HCT116 (cell line): Measurements from ENCODE around the gene DNAH9. TPM values are rescaled to one million over a fixed set of nuclear protein-coding genes. Genes with fewer than 3 reads are reported as not detected.

Experiments used
- ATAC-seq: fragments of 200-7000 bp; cut with Tn5 transposase; 2 replicates; pipeline ENCODE4 v1.9.1; 2020; ENCODE audit warnings: mild to moderate bottlenecking, moderate library complexity
- BruUV-seq: library from RNA; stranded (reverse); fragments of 400-500 nt; replicated peaks from 2 replicates; lab custom pipeline; 2021; lab: Mats Ljungman, UMichigan
- CTCF ChIA-PET: fragments of 300-600 bp; sonication (Branson Sonifier 250); formaldehyde crosslinking; loops from one replicate; lab custom pipeline; 2021; ENCODE audit warnings: antibody characterized with exemption; lab: Charles Lee
- POLR2A ChIA-PET: fragments of 300-600, 350-600 bp; sonication (Branson Sonifier 250); formaldehyde crosslinking; loops from one replicate; lab custom pipeline; 2021; ENCODE audit warnings: antibody characterized with exemption; lab: Charles Lee
- RAD21 ChIA-PET, 2 experiments: fragments of 300-600 bp; sonication (Branson Sonifier 250); formaldehyde crosslinking; loops; one replicate each; lab custom pipeline; 2023; ENCODE audit warnings: low total read pairs in 2 of 2; ENCODE audit not compliant: uncharacterized antibody in 2 of 2, unreplicated experiment in 2 of 2, low non-redundant PET in 1 of 2; lab: Charles Lee
- DNase-seq: peaks from one replicate; pipeline ENCODE4 v3.0.0-alpha.2; 2010; ENCODE audit warnings: low read depth, low spot score
- H2AFZ ChIP-seq: fragments of 200-600 bp; shearing (Covaris generic), sonication (generic); 2 replicates; pipeline ENCODE4 v1.6.1; 2017; ENCODE audit warnings: low read depth, mixed run types, mixed read lengths, antibody characterized with exemption, low read length; ENCODE audit not compliant: poor library complexity, severe bottlenecking
- H3K27ac ChIP-seq: 2 replicates; pipeline ENCODE4 v1.5.1; 2012; ENCODE audit warnings: low read depth, low read length
- H3K27me3 ChIP-seq: fragments of 200-600 bp; sonication (generic); 2 replicates; pipeline ENCODE4 v1.6.1; 2016; ENCODE audit warnings: mixed run types, low read length, mixed read lengths; ENCODE audit not compliant: insufficient read depth
- H3K36me3 ChIP-seq, 2 experiments: fragments of 200-500 bp in 1 of 2; fragments of 200-600 bp in 1 of 2; sonication (Bioruptor generic) in 1 of 2; sonication (generic) in 1 of 2; 2 replicates each; pipeline versions ENCODE4 v1.5.1 to v1.6.1; 2014 to 2016; ENCODE audit warnings: low read length in 2 of 2, inconsistent platforms in 1 of 2, mixed read lengths in 1 of 2, mixed run types in 1 of 2; ENCODE audit not compliant: insufficient read depth in 2 of 2, control insufficient read depth in 1 of 2
- H3K4me1 ChIP-seq, 2 experiments: fragments of 200-600 bp in 1 of 2; sonication (generic) in 1 of 2; 2 replicates each; pipeline versions ENCODE4 v1.5.1 to v1.6.1; 2012 to 2017; ENCODE audit warnings: low read length in 2 of 2, inconsistent platforms in 1 of 2, mild to moderate bottlenecking in 1 of 2, mixed read lengths in 1 of 2, mixed run types in 1 of 2, moderate library complexity in 1 of 2; ENCODE audit not compliant: insufficient read depth in 2 of 2, control insufficient read depth in 1 of 2
- H3K4me2 ChIP-seq: fragments of 200-600 bp; sonication (generic); 2 replicates; pipeline ENCODE4 v1.6.1; 2017; ENCODE audit warnings: mixed run types, low read length, mixed read lengths
- H3K4me3 ChIP-seq, 2 experiments: fragments of 200-600 bp in 1 of 2; sonication (generic) in 1 of 2; replicated peaks in 1 of 2; 2 replicates each; pipeline ENCODE4 v1.5.1; 2011 to 2016; ENCODE audit warnings: low read length in 2 of 2, control low read depth in 1 of 2, low read depth in 1 of 2, mild to moderate bottlenecking in 1 of 2, mixed read lengths in 1 of 2, mixed run types in 1 of 2
- H3K79me2 ChIP-seq: fragments of 200-600 bp; sonication (generic); 2 replicates; pipeline ENCODE4 v1.6.1; 2017; ENCODE audit warnings: mild to moderate bottlenecking, mixed run types, low read length, moderate library complexity, mixed read lengths; ENCODE audit not compliant: insufficient read depth
- H3K9ac ChIP-seq: fragments of 200-600 bp; sonication (generic); 2 replicates; pipeline ENCODE4 v1.6.1; 2016; ENCODE audit warnings: low read length, mixed read lengths
- H3K9me2 ChIP-seq: fragments of 200-600 bp; sonication (generic), shearing (Covaris generic); 2 replicates; pipeline ENCODE4 v1.6.1; 2017; ENCODE audit warnings: mixed run types, mild to moderate bottlenecking, moderate library complexity; ENCODE audit not compliant: insufficient read depth
- H3K9me3 ChIP-seq, 2 experiments: fragments of 200-500 bp in 1 of 2; fragments of 200-600 bp in 1 of 2; sonication (Bioruptor generic) in 1 of 2; sonication (generic) in 1 of 2; 2 replicates each; pipeline ENCODE4 v1.6.1; 2014 to 2017; ENCODE audit warnings: low read length in 2 of 2, mixed read lengths in 2 of 2, inconsistent platforms in 1 of 2, low read depth in 1 of 2, mild to moderate bottlenecking in 1 of 2, mixed run types in 1 of 2, moderate library complexity in 1 of 2; ENCODE audit not compliant: control insufficient read depth in 1 of 2, insufficient read depth in 1 of 2
- H4K20me1 ChIP-seq: fragments of 200-600 bp; sonication (generic), shearing (Covaris generic); 2 replicates; pipeline ENCODE4 v1.6.1; 2017; ENCODE audit warnings: mixed run types, mild to moderate bottlenecking, moderate library complexity; ENCODE audit not compliant: insufficient read depth
- CBX3 ChIP-seq: IDR thresholded peaks from 2 replicates; pipeline ENCODE4 v1.6.1; 2012; ENCODE audit warnings: low read depth
- EGR1 ChIP-seq: IDR thresholded peaks from 2 replicates; pipeline ENCODE4 v1.6.1; 2012; ENCODE audit warnings: low read depth
- EZH2phosphoT487 ChIP-seq: fragments of 200-600 bp; IDR thresholded peaks from 2 replicates; pipeline ENCODE4 v1.6.1; 2018; ENCODE audit warnings: antibody characterized with exemption, borderline replicate concordance
- FOSL1 ChIP-seq: IDR thresholded peaks from 2 replicates; pipeline ENCODE4 v1.6.1; 2012; ENCODE audit warnings: low read depth
- JUND ChIP-seq: IDR thresholded peaks from 2 replicates; pipeline ENCODE4 v1.6.1; 2012
- POLR2AphosphoS5 ChIP-seq: IDR thresholded peaks from 2 replicates; pipeline ENCODE4 v1.6.1; 2011; ENCODE audit warnings: mild to moderate bottlenecking, low read depth, low read length, moderate library complexity
- RAD21 ChIP-seq: IDR thresholded peaks from 2 replicates; pipeline ENCODE4 v1.6.1; 2012; ENCODE audit warnings: low read depth, mild to moderate bottlenecking
- SIN3A ChIP-seq: IDR thresholded peaks from 2 replicates; pipeline ENCODE4 v1.6.1; 2012; ENCODE audit warnings: low read depth
- SP1 ChIP-seq: IDR thresholded peaks from 2 replicates; pipeline ENCODE4 v1.6.1; 2012; ENCODE audit warnings: low read depth
- SRF ChIP-seq: IDR thresholded peaks from 2 replicates; pipeline ENCODE4 v1.6.1; 2012; ENCODE audit warnings: low read depth
- TCF7L2 ChIP-seq: IDR thresholded peaks from 2 replicates; pipeline ENCODE4 v1.7.0; 2011; ENCODE audit warnings: borderline replicate concordance, inconsistent platforms; ENCODE audit not compliant: insufficient read depth, insufficient read length; ENCODE audit errors: extremely low read depth
- intact Hi-C: fragments of 100-400 bp; cut with micrococcal nuclease; formaldehyde crosslinking; loops from 2 replicates; pipeline ENCODE4 v1.10.0; 2022
- total RNA-seq: library from RNA; stranded (reverse); gene quantifications from one replicate; pipeline ENCODE4 v1.2.1, GENCODE V29; 2021; ENCODE audit not compliant: unreplicated experiment
- TF ChIP-seq, protein P1 (sequence below): IDR thresholded peaks from 2 replicates; pipeline ENCODE4 v1.6.1; 2011; ENCODE audit warnings: mild to moderate bottlenecking, low read length, moderate library complexity; ENCODE audit not compliant: insufficient replicate concordance; ENCODE audit errors: extremely low read depth
- TF ChIP-seq, protein P2 (sequence below): IDR thresholded peaks from 2 replicates; pipeline ENCODE4 v1.6.1; 2012
- TF ChIP-seq, protein P3 (sequence below), 3 experiments: fragments of 200-600 bp in 1 of 3; sonication (generic) in 1 of 3; IDR thresholded peaks in 2 of 3; conservative IDR thresholded peaks in 1 of 3; 2 replicates each; pipeline ENCODE4 v1.5.1; 2012 to 2017; ENCODE audit warnings: low read depth in 2 of 3, low read length in 2 of 3, antibody characterized with exemption in 1 of 3, borderline replicate concordance in 1 of 3, control low read depth in 1 of 3, mild to moderate bottlenecking in 1 of 3, mixed read lengths in 1 of 3, mixed run types in 1 of 3, moderate library complexity in 1 of 3; ENCODE audit not compliant: insufficient read depth in 1 of 3
- TF ChIP-seq, protein P4 (sequence below): IDR thresholded peaks from 2 replicates; pipeline ENCODE4 v1.6.1; 2012; ENCODE audit warnings: low read depth

Gene DNAH9
- total RNA-seq, 1 experiment from 2014 or later: not detected

DNA sequence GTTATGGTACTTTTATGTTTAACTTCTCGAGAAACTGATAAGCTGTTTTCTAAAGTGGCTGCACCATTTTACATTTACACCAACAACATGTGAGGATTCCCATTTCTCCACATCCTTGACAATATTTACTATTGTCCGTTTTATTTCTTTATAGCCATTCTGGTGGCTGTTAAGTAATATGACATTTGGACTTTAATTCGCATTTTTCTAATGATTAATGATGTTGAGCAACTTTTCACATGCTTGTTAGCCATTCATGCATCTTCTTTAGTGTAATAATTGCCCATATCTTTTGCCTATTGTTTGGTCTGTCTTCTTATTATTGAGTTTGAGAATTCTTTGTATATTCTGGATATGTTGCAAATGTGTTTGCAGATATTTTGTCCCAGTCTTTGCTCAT is 114.2 kb downstream of the DNAH9 start:
- DNase-seq: no peak
- no peak for TF ChIP-seq TCF7L2
- no peak for TF ChIP-seq POLR2AphosphoS5
- TF ChIP-seq FOSL1: no peak
- no peak for TF ChIP-seq EGR1
- TF ChIP-seq, protein P1, sequence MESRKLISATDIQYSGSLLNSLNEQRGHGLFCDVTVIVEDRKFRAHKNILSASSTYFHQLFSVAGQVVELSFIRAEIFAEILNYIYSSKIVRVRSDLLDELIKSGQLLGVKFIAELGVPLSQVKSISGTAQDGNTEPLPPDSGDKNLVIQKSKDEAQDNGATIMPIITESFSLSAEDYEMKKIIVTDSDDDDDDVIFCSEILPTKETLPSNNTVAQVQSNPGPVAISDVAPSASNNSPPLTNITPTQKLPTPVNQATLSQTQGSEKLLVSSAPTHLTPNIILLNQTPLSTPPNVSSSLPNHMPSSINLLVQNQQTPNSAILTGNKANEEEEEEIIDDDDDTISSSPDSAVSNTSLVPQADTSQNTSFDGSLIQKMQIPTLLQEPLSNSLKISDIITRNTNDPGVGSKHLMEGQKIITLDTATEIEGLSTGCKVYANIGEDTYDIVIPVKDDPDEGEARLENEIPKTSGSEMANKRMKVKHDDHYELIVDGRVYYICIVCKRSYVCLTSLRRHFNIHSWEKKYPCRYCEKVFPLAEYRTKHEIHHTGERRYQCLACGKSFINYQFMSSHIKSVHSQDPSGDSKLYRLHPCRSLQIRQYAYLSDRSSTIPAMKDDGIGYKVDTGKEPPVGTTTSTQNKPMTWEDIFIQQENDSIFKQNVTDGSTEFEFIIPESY: no peak
- TF ChIP-seq RAD21: no peak
- no peak for TF ChIP-seq SIN3A
- TF ChIP-seq SRF: no peak
- TF ChIP-seq, protein P2, sequence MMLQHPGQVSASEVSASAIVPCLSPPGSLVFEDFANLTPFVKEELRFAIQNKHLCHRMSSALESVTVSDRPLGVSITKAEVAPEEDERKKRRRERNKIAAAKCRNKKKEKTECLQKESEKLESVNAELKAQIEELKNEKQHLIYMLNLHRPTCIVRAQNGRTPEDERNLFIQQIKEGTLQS: no peak
- no peak for TF ChIP-seq EZH2phosphoT487
- no peak for TF ChIP-seq SP1
- TF ChIP-seq CBX3: no peak
- TF ChIP-seq, protein P3, sequence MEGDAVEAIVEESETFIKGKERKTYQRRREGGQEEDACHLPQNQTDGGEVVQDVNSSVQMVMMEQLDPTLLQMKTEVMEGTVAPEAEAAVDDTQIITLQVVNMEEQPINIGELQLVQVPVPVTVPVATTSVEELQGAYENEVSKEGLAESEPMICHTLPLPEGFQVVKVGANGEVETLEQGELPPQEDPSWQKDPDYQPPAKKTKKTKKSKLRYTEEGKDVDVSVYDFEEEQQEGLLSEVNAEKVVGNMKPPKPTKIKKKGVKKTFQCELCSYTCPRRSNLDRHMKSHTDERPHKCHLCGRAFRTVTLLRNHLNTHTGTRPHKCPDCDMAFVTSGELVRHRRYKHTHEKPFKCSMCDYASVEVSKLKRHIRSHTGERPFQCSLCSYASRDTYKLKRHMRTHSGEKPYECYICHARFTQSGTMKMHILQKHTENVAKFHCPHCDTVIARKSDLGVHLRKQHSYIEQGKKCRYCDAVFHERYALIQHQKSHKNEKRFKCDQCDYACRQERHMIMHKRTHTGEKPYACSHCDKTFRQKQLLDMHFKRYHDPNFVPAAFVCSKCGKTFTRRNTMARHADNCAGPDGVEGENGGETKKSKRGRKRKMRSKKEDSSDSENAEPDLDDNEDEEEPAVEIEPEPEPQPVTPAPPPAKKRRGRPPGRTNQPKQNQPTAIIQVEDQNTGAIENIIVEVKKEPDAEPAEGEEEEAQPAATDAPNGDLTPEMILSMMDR (IDR thresholded peaks at IDR 0.05 in 2 of 3, conservative IDR thresholded peaks at IDR 0.05 in 1 of 3; ENCODE audit: borderline replicate concordance in 1 of 3, insufficient read depth in 1 of 3, low read depth in 2 of 3, low read length in 2 of 3): no peak
- TF ChIP-seq, protein P4, sequence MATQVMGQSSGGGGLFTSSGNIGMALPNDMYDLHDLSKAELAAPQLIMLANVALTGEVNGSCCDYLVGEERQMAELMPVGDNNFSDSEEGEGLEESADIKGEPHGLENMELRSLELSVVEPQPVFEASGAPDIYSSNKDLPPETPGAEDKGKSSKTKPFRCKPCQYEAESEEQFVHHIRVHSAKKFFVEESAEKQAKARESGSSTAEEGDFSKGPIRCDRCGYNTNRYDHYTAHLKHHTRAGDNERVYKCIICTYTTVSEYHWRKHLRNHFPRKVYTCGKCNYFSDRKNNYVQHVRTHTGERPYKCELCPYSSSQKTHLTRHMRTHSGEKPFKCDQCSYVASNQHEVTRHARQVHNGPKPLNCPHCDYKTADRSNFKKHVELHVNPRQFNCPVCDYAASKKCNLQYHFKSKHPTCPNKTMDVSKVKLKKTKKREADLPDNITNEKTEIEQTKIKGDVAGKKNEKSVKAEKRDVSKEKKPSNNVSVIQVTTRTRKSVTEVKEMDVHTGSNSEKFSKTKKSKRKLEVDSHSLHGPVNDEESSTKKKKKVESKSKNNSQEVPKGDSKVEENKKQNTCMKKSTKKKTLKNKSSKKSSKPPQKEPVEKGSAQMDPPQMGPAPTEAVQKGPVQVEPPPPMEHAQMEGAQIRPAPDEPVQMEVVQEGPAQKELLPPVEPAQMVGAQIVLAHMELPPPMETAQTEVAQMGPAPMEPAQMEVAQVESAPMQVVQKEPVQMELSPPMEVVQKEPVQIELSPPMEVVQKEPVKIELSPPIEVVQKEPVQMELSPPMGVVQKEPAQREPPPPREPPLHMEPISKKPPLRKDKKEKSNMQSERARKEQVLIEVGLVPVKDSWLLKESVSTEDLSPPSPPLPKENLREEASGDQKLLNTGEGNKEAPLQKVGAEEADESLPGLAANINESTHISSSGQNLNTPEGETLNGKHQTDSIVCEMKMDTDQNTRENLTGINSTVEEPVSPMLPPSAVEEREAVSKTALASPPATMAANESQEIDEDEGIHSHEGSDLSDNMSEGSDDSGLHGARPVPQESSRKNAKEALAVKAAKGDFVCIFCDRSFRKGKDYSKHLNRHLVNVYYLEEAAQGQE: no peak
- TF ChIP-seq JUND: no peak
- intact Hi-C loops: no loop called here
- Histone ChIP-seq H3K4me1 (no peaks in the 10 kb centered on the region), H3K27ac (no peak overlapping the region), H3K4me2 (no peak overlapping the region), H3K9me3 (no peaks in the 10 kb centered on the region), H3K4me3 (no peak overlapping the region), H3K36me3 (no peaks in the 10 kb centered on the region), H3K9ac (no peak overlapping the region), H3K9me2 (no peaks in the 10 kb centered on the region), H2AFZ (no peak overlapping the region), H3K27me3 (peaks cover 8% of the 10 kb centered on the region; the same call in 1 of the 2 replicates), H4K20me1 (no peaks in the 10 kb centered on the region), H3K79me2 (no peaks in the 10 kb centered on the region)
- BruUV-seq: no TSS peak
- ChIA-PET RAD21 (no interaction called here), POLR2A (no interaction called here), CTCF (no interaction called here)
- ATAC-seq: no peak
